LNCaP clone FGC (cell line): ENCODE results near the gene LILRB3.
"Not testable (repeated sequence)": the region's sequence is repeated elsewhere in the genome, so short reads cannot be mapped to it uniquely, and the experiment has no call there.

ENCODE experiments used
- DNase-seq: peaks from one replicate; pipeline ENCODE4 v3.0.0-alpha.2; 2011; ENCODE audit warnings: low read depth
- H3K4me3 ChIP-seq: 2 replicates; pipeline ENCODE4 v1.5.1; 2011; ENCODE audit warnings: mild to moderate bottlenecking, low read depth, low read length, control low read depth
- CTCF ChIP-seq: IDR thresholded peaks from 2 replicates; pipeline ENCODE4 v1.5.1; 2012; ENCODE audit warnings: mild to moderate bottlenecking; ENCODE audit not compliant: control insufficient read depth, insufficient read depth; ENCODE audit errors: extremely low read depth

LILRB3 gene

GRCh38 chr19:54222474-54223276 lies at the start of gene LILRB3:
Gene LILRB3, minus strand, starts transcription at chr19:54223007. Its CDS starts 31 bp downstream, at chr19:54222976.
- H3K4me3 ChIP-seq, DNase-seq: not testable (repeated sequence)

GRCh38 chr19:54272181-54272580 lies 49.4 kb upstream of the LILRB3 start:
- H3K4me3 ChIP-seq, DNase-seq: not testable (repeated sequence)

- DNase-seq, H3K4me3 ChIP-seq: not testable (repeated sequence)
These were observed 48.8 kb upstream of the LILRB3 start for GRCh38 chr19:54271587-54271986.

- no peak for TF ChIP-seq CTCF
- no peak overlapping the region for H3K4me3 ChIP-seq
- no peak for DNase-seq
These were observed 48.3 kb upstream of the LILRB3 start for GRCh38 chr19:54271106-54271505.

GRCh38 chr19:54268936-54269335 lies 46.1 kb upstream of the LILRB3 start:
- no peak for TF ChIP-seq CTCF
- H3K4me3 ChIP-seq, result no peak overlapping the region
- DNase-seq, result no peak

- no peak overlapping the region for H3K4me3 ChIP-seq
- peak; percentile 78 for TF ChIP-seq CTCF
- peak; percentile 35 for DNase-seq
These were observed 43.3 kb upstream of the LILRB3 start for GRCh38 chr19:54266133-54266532.

- no peak for DNase-seq
- TF ChIP-seq CTCF, result no peak
- H3K4me3 ChIP-seq, result no peak overlapping the region
These were observed 39.7 kb upstream of the LILRB3 start for GRCh38 chr19:54262470-54262869.

- no peak overlapping the region for H3K4me3 ChIP-seq
- DNase-seq, result no peak
- no peak for TF ChIP-seq CTCF
These were observed 39.3 kb upstream of the LILRB3 start for GRCh38 chr19:54262066-54262465.
